SK-MEL-5 (cell line): ENCODE data around the gene ANKRD1. TPM values are rescaled to one million over a fixed set of nuclear protein-coding genes. Genes with fewer than 3 reads are reported as not detected.
"Not testable (repeated sequence)": the region's sequence is repeated elsewhere in the genome, so short reads cannot be mapped to it uniquely, and the experiment has no call there.

Experiments used
- DNase-seq: peaks from one replicate; pipeline ENCODE4 v3.0.0-alpha.2; 2016; ENCODE audit warnings: low read depth, low spot score
- in situ Hi-C: cut with HindIII; loops from 2 replicates; pipeline ENCODE4 v1.10.0; 2016; ENCODE audit warnings: low sequenced_read_pairs, high pct_unique_total_duplicates, low pct_unique_long_range_greater_than_20kb
- total RNA-seq: library from RNA; depleted of rRNA; stranded (reverse); fragments of >200 nt; shearing (Covaris generic); gene quantifications from 2 replicates; pipeline ENCODE4 v1.2.3, GENCODE V29; 2014

ANKRD1 gene
- total RNA-seq, 1 experiment from 2014 or later: not detected

- DNase-seq: no peak
- in situ Hi-C loops: no loop called here
Observed at GRCh38 chr10:90917238-90917967, 3.5 kb downstream of the ANKRD1 start.

- in situ Hi-C loops: no loop called here
- DNase-seq: no peak
Observed at GRCh38 chr10:90916392-90917237, 4.3 kb downstream of the ANKRD1 start.

GRCh38 chr10:90915766-90916075, 5.2 kb downstream of the ANKRD1 start:
- no peak for DNase-seq
- in situ Hi-C loops: no loop called here

GRCh38 chr10:90914992-90915765, 5.7 kb downstream of the ANKRD1 start:
- DNase-seq: no peak
- in situ Hi-C loops: no loop called here

GRCh38 chr10:90913774-90914420, 7.0 kb downstream of the ANKRD1 start:
- no peak for DNase-seq
- in situ Hi-C loops: no loop called here

GRCh38 chr10:90912854-90913479, 7.9 kb downstream of the ANKRD1 start:
- DNase-seq: no peak
- in situ Hi-C loops: no loop called here

GRCh38 chr10:90912174-90912573, 8.7 kb downstream of the ANKRD1 start:
- in situ Hi-C loops: no loop called here
- peak; percentile 2 for DNase-seq

- in situ Hi-C loops: no loop called here
- DNase-seq: peak; percentile 74
Observed at GRCh38 chr10:90911133-90912051, 9.5 kb downstream of the ANKRD1 start.

- DNase-seq: no peak
- in situ Hi-C loops: no loop called here
Observed at GRCh38 chr10:90906596-90906995, 14.3 kb downstream of the ANKRD1 start.

GRCh38 chr10:90905925-90906324, 15.0 kb downstream of the ANKRD1 start:
- DNase-seq: no peak
- in situ Hi-C loops: no loop called here

GRCh38 chr10:90896916-90897315, 24.0 kb downstream of the ANKRD1 start:
- not testable (repeated sequence) for DNase-seq
- in situ Hi-C loops: loop anchor here (10.0 kb wide), 1 partner anchor 358 kb away; no protein-coding TSS in a partner anchor

- in situ Hi-C loops: loop anchor here (10.0 kb wide), 1 partner anchor 362 kb away; no protein-coding TSS in a partner anchor
- no peak for DNase-seq
Observed at GRCh38 chr10:90893190-90893589, 27.7 kb downstream of the ANKRD1 start.

GRCh38 chr10:90890347-90890746, 30.5 kb downstream of the ANKRD1 start:
- no peak for DNase-seq

GRCh38 chr10:90889636-90890035, 31.3 kb downstream of the ANKRD1 start:
- in situ Hi-C loops: loop anchor here (10.0 kb wide), 1 partner anchor 365 kb away; no protein-coding TSS in a partner anchor

More at GRCh38 chr10:90890347-90890746, 30.5 kb downstream of the ANKRD1 start:
- in situ Hi-C loops: loop anchor here (10.0 kb wide), 1 partner anchor 364 kb away; no protein-coding TSS in a partner anchor

GRCh38 chr10:90888387-90888786, 32.5 kb downstream of the ANKRD1 start:
- no peak for DNase-seq
- in situ Hi-C loops: no loop called here

More at GRCh38 chr10:90889636-90890035, 31.3 kb downstream of the ANKRD1 start:
- no peak for DNase-seq

- in situ Hi-C loops: no loop called here
Observed at GRCh38 chr10:90887555-90887954, 33.3 kb downstream of the ANKRD1 start.

More at GRCh38 chr10:90887555-90887954, 33.3 kb downstream of the ANKRD1 start:
- no peak for DNase-seq
